NCI-H2196 treated with DMSO at 0.1 percent for 48 hours (cell line): ENCODE results near the gene RO60.

Source experiments
- DNase-seq: peaks from one replicate; lab custom pipeline; 2025; ENCODE audit not compliant: unreplicated experiment; lab: John Stamatoyannopoulos, UW

The RO60 gene

GRCh38 chr1:193105821-193106177 lies 46.4 kb downstream of the RO60 start:
- no peak for DNase-seq

GRCh38 chr1:193108471-193108870 lies 49.1 kb downstream of the RO60 start:
- no peak for DNase-seq
